AG04450 (cell line): Measurements from ENCODE around the gene AKR1E2. TPM values are rescaled to one million over a fixed set of nuclear protein-coding genes. Genes with fewer than 3 reads are reported as not detected.

ENCODE experiments used
- CTCF ChIA-PET: fragments of 300-600, 350-600 bp; formaldehyde crosslinking; extraction: SDS; loops from one replicate; lab custom pipeline; 2022; ENCODE audit warnings: antibody characterized with exemption, inconsistent platforms; lab: Charles Lee
- POLR2A ChIA-PET: fragments of 350-600 bp; formaldehyde crosslinking; extraction: SDS; loops from one replicate; lab custom pipeline; 2021; ENCODE audit warnings: antibody characterized with exemption, inconsistent platforms; lab: Yijun Ruan, JAX
- DNase-seq: peaks from one replicate; pipeline ENCODE4 v3.0.0-alpha.2; 2011; ENCODE audit warnings: low read depth, low spot score
- H3K27ac ChIP-seq: one replicate; pipeline ENCODE4 v1.5.1; 2012; ENCODE audit warnings: low read depth, low read length, control low read depth
- H3K27me3 ChIP-seq: one replicate; pipeline ENCODE4 v1.6.0; 2012; ENCODE audit warnings: low read length; ENCODE audit not compliant: control insufficient read depth, insufficient read depth
- H3K4me3 ChIP-seq: 2 replicates; pipeline ENCODE4 v1.5.1; 2011; ENCODE audit warnings: mild to moderate bottlenecking, low read depth, low read length, control low read depth
- H3K9me3 ChIP-seq: 2 replicates; pipeline ENCODE4 v1.5.1; 2012; ENCODE audit warnings: low read length; ENCODE audit not compliant: control insufficient read depth, insufficient read depth
- polyA plus RNA-seq: library from polyadenylated mRNA; depleted of rRNA; stranded (reverse); fragments of >200 nt; gene quantifications from 2 replicates; pipeline ENCODE4 v1.2.3, GENCODE V29; 2011
- TF ChIP-seq, protein P1 (sequence below): IDR thresholded peaks from 2 replicates; pipeline ENCODE4 v1.5.1; 2011; ENCODE audit warnings: low read depth, low read length, control low read depth, inconsistent platforms

The AKR1E2 gene
- polyA plus RNA-seq, 1 experiment, result 1.3 TPM

- Histone ChIP-seq H3K27me3 (no peaks in the 10 kb centered on the region), H3K27ac (no peak overlapping the region), H3K4me3 (no peak overlapping the region), H3K9me3 (peaks cover 11% of the 10 kb centered on the region; the same call in 1 of the 2 replicates)
- DNase-seq, result no peak
- CTCF ChIA-PET, result no interaction called here
- TF ChIP-seq, protein P1, sequence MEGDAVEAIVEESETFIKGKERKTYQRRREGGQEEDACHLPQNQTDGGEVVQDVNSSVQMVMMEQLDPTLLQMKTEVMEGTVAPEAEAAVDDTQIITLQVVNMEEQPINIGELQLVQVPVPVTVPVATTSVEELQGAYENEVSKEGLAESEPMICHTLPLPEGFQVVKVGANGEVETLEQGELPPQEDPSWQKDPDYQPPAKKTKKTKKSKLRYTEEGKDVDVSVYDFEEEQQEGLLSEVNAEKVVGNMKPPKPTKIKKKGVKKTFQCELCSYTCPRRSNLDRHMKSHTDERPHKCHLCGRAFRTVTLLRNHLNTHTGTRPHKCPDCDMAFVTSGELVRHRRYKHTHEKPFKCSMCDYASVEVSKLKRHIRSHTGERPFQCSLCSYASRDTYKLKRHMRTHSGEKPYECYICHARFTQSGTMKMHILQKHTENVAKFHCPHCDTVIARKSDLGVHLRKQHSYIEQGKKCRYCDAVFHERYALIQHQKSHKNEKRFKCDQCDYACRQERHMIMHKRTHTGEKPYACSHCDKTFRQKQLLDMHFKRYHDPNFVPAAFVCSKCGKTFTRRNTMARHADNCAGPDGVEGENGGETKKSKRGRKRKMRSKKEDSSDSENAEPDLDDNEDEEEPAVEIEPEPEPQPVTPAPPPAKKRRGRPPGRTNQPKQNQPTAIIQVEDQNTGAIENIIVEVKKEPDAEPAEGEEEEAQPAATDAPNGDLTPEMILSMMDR, result no peak
- POLR2A ChIA-PET, result no interaction called here
Observed at GRCh38 chr10:4845766-4846165, 19.8 kb downstream of the AKR1E2 start.

GRCh38 chr10:4846775-4847174, 20.8 kb downstream of the AKR1E2 start:
- H3K27me3 ChIP-seq, result no peaks in the 10 kb centered on the region
- no peak overlapping the region for H3K4me3 ChIP-seq
- TF ChIP-seq, protein P1, result no peak
- no peak for DNase-seq
- H3K27ac ChIP-seq, result no peak overlapping the region
- CTCF ChIA-PET, result interaction anchor here (0.6 to 4.6 kb wide), 4 partner anchors 33 to 587 kb away, joined by 3 to 47 read pairs (median 5); no protein-coding TSS in a partner anchor
- POLR2A ChIA-PET, result interaction anchor here (0.6 kb wide), 1 partner anchor 582 kb away, joined by 4 read pairs; no protein-coding TSS in a partner anchor
- H3K9me3 ChIP-seq, result peaks cover 11% of the 10 kb centered on the region; the same call in 1 of the 2 replicates

DNA sequence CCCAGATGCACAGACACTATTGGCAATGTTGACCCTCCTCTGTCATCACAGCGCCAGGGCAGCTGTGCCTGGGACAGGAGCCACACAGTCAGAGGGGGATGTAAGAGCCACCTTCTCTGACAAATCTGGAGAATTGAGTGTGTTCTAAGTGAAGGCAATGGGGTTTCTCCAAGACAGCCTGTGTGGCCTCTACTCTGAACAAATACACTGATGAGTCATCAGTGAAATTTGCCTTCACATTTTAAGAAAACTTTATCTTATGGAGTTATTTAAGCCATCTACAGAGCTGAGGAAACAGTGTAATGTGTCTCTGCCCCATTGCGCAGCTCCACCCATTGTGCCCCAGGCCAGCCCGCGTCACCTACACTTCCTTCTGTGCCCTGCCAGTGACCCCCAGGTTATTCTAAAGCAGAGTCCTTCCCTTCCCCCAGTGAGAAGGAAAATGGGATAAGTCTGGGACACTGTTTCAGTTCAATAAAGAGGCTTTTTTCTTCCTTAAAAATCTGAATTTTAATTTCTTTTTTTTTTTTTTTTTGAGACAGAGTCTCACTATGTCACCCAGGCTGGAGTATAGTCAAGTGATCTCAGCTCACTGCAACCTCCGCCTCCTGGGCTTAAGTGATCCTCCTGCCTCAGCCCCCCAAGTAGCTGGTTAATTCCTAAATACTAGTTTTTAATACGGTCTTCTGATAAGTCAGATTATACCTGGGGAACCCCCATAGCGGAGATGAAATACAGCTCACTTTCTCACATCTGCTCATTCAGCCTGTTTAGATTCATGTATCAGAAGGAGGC, 21.8 kb downstream of the AKR1E2 start:
- TF ChIP-seq, protein P1, result no peak
- Histone ChIP-seq H3K9me3 (peaks cover 11% of the 10 kb centered on the region; the same call in 1 of the 2 replicates), H3K4me3 (no peak overlapping the region), H3K27ac (peak overlapping the region; percentile 82), H3K27me3 (no peaks in the 10 kb centered on the region)
- ChIA-PET CTCF (interaction anchor here (0.7 to 6.3 kb wide), 17 partner anchors 10 to 1679 kb away, joined by 3 to 239 read pairs (median 6); partner anchors contain the start of genes AKR1C1 and AKR1C3), POLR2A (interaction anchor here (0.7 kb wide), 1 partner anchor 778 kb away, joined by 3 read pairs; no protein-coding TSS in a partner anchor)
- peak; percentile 32 for DNase-seq

- Histone ChIP-seq H3K4me3 (no peak overlapping the region), H3K9me3 (peaks cover 11% of the 10 kb centered on the region; the same call in 1 of the 2 replicates), H3K27ac (no peak overlapping the region), H3K27me3 (no peaks in the 10 kb centered on the region)
- ChIA-PET CTCF (interaction anchor here (0.6 to 6.3 kb wide), 30 partner anchors 8 to 1680 kb away, joined by 3 to 239 read pairs (median 8); partner anchors contain the start of genes AKR1C1, AKR1C3 and AKR1E2), POLR2A (interaction anchor here (0.7 kb wide), 1 partner anchor 778 kb away, joined by 3 read pairs; no protein-coding TSS in a partner anchor)
- DNase-seq, result no peak
- TF ChIP-seq, protein P1, result no peak
Observed at GRCh38 chr10:4848356-4849041, 22.5 kb downstream of the AKR1E2 start.
